ENCODE measurements around the gene TBX10. TPM values are rescaled to one million over a fixed set of nuclear protein-coding genes. Genes with fewer than 3 reads are reported as not detected.

The TBX10 gene
- not detected in 2 replicates for total RNA-seq

DNA sequence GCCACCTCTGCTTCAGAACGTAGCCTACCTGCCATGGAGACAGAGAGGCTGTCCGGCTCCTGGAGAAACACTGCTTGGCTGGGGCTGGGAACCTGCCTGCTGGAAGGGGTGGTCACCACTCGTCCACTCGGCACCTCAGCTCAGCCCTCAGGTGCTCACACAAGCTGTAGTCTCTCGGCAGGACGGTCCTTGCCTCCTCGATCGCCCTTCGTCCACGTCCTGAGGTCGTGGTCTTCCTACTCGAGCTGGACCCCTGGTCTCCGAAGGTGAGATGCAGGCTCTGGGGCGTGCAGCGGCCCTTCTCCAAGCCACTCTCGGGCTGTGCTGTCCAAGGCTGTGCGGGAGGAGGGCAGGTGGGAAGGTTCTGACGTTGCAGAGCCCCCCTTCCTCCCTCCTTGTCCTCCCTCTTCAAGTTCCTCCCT lies at the start of gene TBX10:
TBX10 (minus strand) TSS at position 326 of the 422 bp plus-strand sequence; CDS start at position 35, 291 bp downstream.

DNA sequence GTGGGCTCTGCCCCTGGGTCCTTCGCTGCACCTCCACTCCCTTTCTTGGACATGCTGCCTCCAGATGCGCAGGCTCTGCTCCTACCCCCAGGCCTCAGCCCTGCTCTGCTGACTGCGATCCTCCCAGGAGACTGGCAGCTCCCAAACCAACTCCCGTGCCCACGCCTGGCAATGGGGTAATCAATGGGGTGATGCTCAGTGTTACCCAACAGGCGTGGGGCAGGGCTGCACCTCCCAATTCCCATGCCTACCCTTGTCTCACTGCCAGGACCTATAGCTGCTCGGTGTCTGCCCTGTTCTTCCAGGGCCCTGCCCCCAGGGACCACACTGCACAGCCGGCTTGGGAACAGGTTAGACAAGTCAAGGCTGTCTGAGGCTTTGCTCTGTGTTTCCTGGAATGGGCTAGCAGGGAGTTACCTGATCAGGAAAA lies 34.9 kb upstream of the TBX10 start, which contains the start of gene ALDH3B2:
ALDH3B2 (minus strand) TSS at position 182 of the 430 bp plus-strand sequence. CDS start 7,688 bp downstream, outside the sequence.

GRCh38 chr11:67629386-67630227 lies 10.0 kb downstream of the TBX10 start, which contains the start of gene NUDT8:
Gene NUDT8, minus strand, starts transcription at chr11:67629937. Its CDS starts 26 bp downstream, at chr11:67629911.

DNA sequence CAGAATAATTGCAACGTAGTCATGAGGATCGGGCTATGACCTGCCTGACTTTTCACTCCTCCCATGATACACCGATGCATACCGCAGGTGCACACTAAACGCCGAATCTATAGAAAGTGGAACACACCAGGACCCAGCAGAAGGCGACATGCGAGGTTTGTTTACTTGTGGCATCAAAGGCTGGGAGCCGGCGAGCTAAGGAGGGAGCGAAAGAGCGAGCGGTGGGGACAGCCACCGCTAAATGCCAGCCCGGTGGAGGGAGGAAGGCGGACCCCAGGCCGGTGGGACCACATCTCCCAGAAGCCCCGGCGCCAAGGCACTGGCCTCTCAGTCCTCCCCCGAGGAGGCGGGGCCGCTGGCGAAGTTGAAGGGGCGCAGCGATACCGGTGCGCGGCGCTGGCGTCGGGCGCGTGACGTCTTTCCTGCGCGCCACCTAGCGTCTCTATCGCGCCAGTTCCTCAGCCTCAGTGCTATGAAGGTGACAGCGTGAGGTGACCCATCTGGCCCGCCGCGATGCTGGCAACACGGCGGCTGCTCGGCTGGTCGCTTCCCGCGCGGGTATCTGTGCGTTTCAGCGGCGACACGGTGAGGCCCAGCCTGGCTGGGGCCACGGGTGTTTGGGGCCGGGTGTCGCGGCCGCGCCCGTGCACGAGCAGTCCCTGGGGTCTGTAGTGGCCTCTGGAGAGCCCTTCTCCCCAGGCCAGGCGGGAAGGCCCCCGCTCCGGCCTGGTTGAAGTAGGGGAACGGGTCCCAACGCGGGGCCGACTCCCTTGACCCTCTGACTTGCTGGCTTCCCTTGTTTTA lies 32.9 kb downstream of the TBX10 start, which contains the start of gene NDUFV1:
NDUFV1 (plus strand) TSS at position 445 of the 804 bp plus-strand sequence; CDS start at position 514, 69 bp downstream.

GRCh38 chr11:67583247-67584204 lies 56.0 kb downstream of the TBX10 start, which contains the start of gene GSTP1:
Gene GSTP1, plus strand, starts transcription at chr11:67583812. Its CDS starts 32 bp downstream, at chr11:67583844.

Other genes with a start within 250 kb of the TBX10 start
- 5.8 and 7.3 TPM in 2 replicates for gene RAD9A, start 247.8 kb downstream of the TBX10 start, total RNA-seq
- gene PPP1CA, start 237.9 kb downstream of the TBX10 start, total RNA-seq: 128 and 198 TPM in 2 replicates
- under 0.01 TPM in 1 of 2 replicates, not detected in the other for gene TBC1D10C, start 235.7 kb downstream of the TBX10 start, total RNA-seq
- gene CARNS1, start 224.1 kb downstream of the TBX10 start, total RNA-seq: 0.15 and 0.66 TPM in 2 replicates
- gene RPS6KB2, start 211.3 kb downstream of the TBX10 start, total RNA-seq: 47.6 and 55.6 TPM in 2 replicates
- gene PTPRCAP, start 202.1 kb downstream of the TBX10 start, total RNA-seq: 0.50 and 1.3 TPM in 2 replicates
- gene CORO1B, start 196.3 kb downstream of the TBX10 start, total RNA-seq: 134 and 212 TPM in 2 replicates
- gene GPR152, start 187.0 kb downstream of the TBX10 start, total RNA-seq: 0.17 TPM in 1 of 2 replicates, not detected in the other
- gene CABP4, start 184.4 kb downstream of the TBX10 start, total RNA-seq: not detected in 2 replicates
- 25.5 and 36.7 TPM in 2 replicates for gene TMEM134, start 170.5 kb downstream of the TBX10 start, total RNA-seq
- gene AIP, start 156.7 kb downstream of the TBX10 start, total RNA-seq: 78.4 and 93.5 TPM in 2 replicates
- 19.2 and 23.0 TPM in 2 replicates for gene PITPNM1, start 134.4 kb downstream of the TBX10 start, total RNA-seq
- gene CDK2AP2, start 131.6 kb downstream of the TBX10 start, total RNA-seq: 14.8 and 15.2 TPM in 2 replicates
- gene CABP2, start 116.3 kb downstream of the TBX10 start, total RNA-seq: not detected in 2 replicates
- 842 and 851 TPM in 2 replicates for gene GSTP1, start 56.0 kb downstream of the TBX10 start, total RNA-seq
- gene NDUFV1, start 32.8 kb downstream of the TBX10 start, total RNA-seq: 226 and 257 TPM in 2 replicates
- 4.3 and 4.5 TPM in 2 replicates for gene NUDT8, start 9.8 kb downstream of the TBX10 start, total RNA-seq
- gene ACY3, start 11.0 kb upstream of the TBX10 start, total RNA-seq: not detected in 2 replicates
- gene ALDH3B2, start 34.9 kb upstream of the TBX10 start, total RNA-seq: 0.15 TPM in 1 of 2 replicates, not detected in the other